GM12878 (cell line): ENCODE data around the gene MEN1. TPM values are rescaled to one million over a fixed set of nuclear protein-coding genes. Genes with fewer than 3 reads are reported as not detected.

ENCODE experiments used
- ATAC-seq: fragments of 200-7000 bp; cut with Tn5 transposase; 3 replicates; pipeline ENCODE4 v1.9.1; 2020; ENCODE audit warnings: mild to moderate bottlenecking, moderate library complexity
- BruUV-seq: library from RNA; stranded (reverse); fragments of 400-500 nt; replicated peaks from 2 replicates; lab custom pipeline; 2021; lab: Mats Ljungman, UMichigan
- CTCF ChIA-PET: fragments of 300-600 bp; sonication (Branson Sonifier 250); formaldehyde crosslinking; extraction: SDS; loops from one replicate; lab custom pipeline; 2021; ENCODE audit warnings: inconsistent platforms; lab: Yijun Ruan, JAX
- POLR2A ChIA-PET: fragments of 350-600 bp; formaldehyde crosslinking; extraction: SDS; loops from one replicate; lab custom pipeline; 2021; ENCODE audit warnings: inconsistent platforms; lab: Charles Lee
- RAD21 ChIA-PET: fragments of 300-600 bp; sonication (Branson Sonifier 250); formaldehyde crosslinking; loops from one replicate; lab custom pipeline; 2023; ENCODE audit warnings: antibody characterized with exemption; ENCODE audit not compliant: unreplicated experiment; lab: Charles Lee
- SMC1A ChIA-PET: fragments of 300-600 bp; sonication (Branson Sonifier 250); formaldehyde crosslinking; loops from one replicate; lab custom pipeline; 2023; ENCODE audit not compliant: unreplicated experiment, uncharacterized antibody; lab: Charles Lee
- DNase-seq: peaks from one replicate; pipeline ENCODE4 v3.0.0-alpha.2; 2011; ENCODE audit warnings: low read depth, low spot score
- FAIRE-seq: peaks from 3 replicates; lab custom pipeline; 2011; peaks lifted over from hg19 to GRCh38; lab: Jason Lieb, UNC
- H2AFZ ChIP-seq: 2 replicates; pipeline ENCODE4 v1.6.0; 2011; ENCODE audit warnings: low read depth, low read length, control low read depth; ENCODE audit not compliant: control insufficient read depth
- H3K27ac ChIP-seq: 2 replicates; pipeline ENCODE4 v1.5.1; 2011; ENCODE audit warnings: control low read depth; ENCODE audit not compliant: control insufficient read depth, insufficient read depth
- H3K27me3 ChIP-seq, 2 experiments: replicated peaks in 1 of 2; 2 replicates each; pipeline versions ENCODE4 v1.6.0 to v1.6.1; 2011; ENCODE audit warnings: low read length in 1 of 2; ENCODE audit not compliant: control insufficient read depth in 2 of 2, insufficient read depth in 2 of 2
- H3K36me3 ChIP-seq, 2 experiments: 2 replicates each; pipeline ENCODE4 v1.5.1; 2011; ENCODE audit warnings: low read length in 1 of 2; ENCODE audit not compliant: control insufficient read depth in 2 of 2, insufficient read depth in 2 of 2
- H3K4me1 ChIP-seq: 2 replicates; pipeline ENCODE4 v1.6.1; 2011; ENCODE audit warnings: mild to moderate bottlenecking, low read length, moderate library complexity, mixed read lengths; ENCODE audit not compliant: control insufficient read depth, insufficient read depth
- H3K4me2 ChIP-seq: 2 replicates; pipeline ENCODE4 v1.6.0; 2011; ENCODE audit warnings: control low read depth; ENCODE audit not compliant: control insufficient read depth, insufficient read depth
- H3K4me3 ChIP-seq: fragments of 200-600 bp; sonication (generic); 2 replicates; pipeline ENCODE4 v1.5.1; 2016
- H3K79me2 ChIP-seq: 2 replicates; pipeline ENCODE4 v1.6.0; 2011; ENCODE audit warnings: low read length; ENCODE audit not compliant: control insufficient read depth, insufficient read depth
- H3K9ac ChIP-seq: 2 replicates; pipeline ENCODE4 v1.8.0; 2011; ENCODE audit warnings: low read length, control low read depth, mixed read lengths; ENCODE audit not compliant: control insufficient read depth, insufficient read depth
- H3K9me3 ChIP-seq: replicated peaks from 3 replicates; pipeline ENCODE4 v1.5.1; 2011; ENCODE audit warnings: mild to moderate bottlenecking, low read length; ENCODE audit not compliant: control insufficient read depth, insufficient read depth
- H4K20me1 ChIP-seq: 2 replicates; pipeline ENCODE4 v1.6.0; 2011; ENCODE audit not compliant: control insufficient read depth, insufficient read depth
- BCLAF1 ChIP-seq: fragments of 450-650 bp; IDR thresholded peaks from 2 replicates; pipeline ENCODE4 v1.6.1; 2017; ENCODE audit warnings: antibody characterized with exemption, mild to moderate bottlenecking, moderate library complexity
- CBFB ChIP-seq: IDR thresholded peaks from 2 replicates; pipeline ENCODE4 v1.6.1; 2016; ENCODE audit warnings: antibody characterized with exemption, low read depth
- CHD4 ChIP-seq: fragments of 200-600 bp; sonication (generic); IDR thresholded peaks from 2 replicates; pipeline ENCODE4 v1.6.1; 2016; ENCODE audit warnings: mild to moderate bottlenecking
- E4F1 ChIP-seq: fragments of 450-650 bp; IDR thresholded peaks from 2 replicates; pipeline ENCODE4 v1.6.1; 2018; ENCODE audit warnings: borderline replicate concordance, mild to moderate bottlenecking; ENCODE audit not compliant: partially characterized antibody
- HDGF ChIP-seq: fragments of 450-650 bp; IDR thresholded peaks from 2 replicates; pipeline ENCODE4 v1.6.1; 2016; ENCODE audit warnings: antibody characterized with exemption
- JUNB ChIP-seq: IDR thresholded peaks from 2 replicates; pipeline ENCODE4 v1.6.1; 2016; ENCODE audit warnings: antibody characterized with exemption, mild to moderate bottlenecking
- MEF2B ChIP-seq: fragments of 450-650 bp; IDR thresholded peaks from 2 replicates; pipeline ENCODE4 v1.6.1; 2018; ENCODE audit warnings: mild to moderate bottlenecking, moderate library complexity; ENCODE audit not compliant: partially characterized antibody, poor library complexity, severe bottlenecking
- MTA3 ChIP-seq: IDR thresholded peaks from 2 replicates; pipeline ENCODE4 v1.6.1; 2012; ENCODE audit warnings: low read length, inconsistent platforms, borderline replicate concordance
- NR2C2 ChIP-seq: IDR thresholded peaks from 2 replicates; pipeline ENCODE4 v1.6.1; 2011; ENCODE audit warnings: borderline replicate concordance, low read depth; ENCODE audit not compliant: control insufficient read depth, insufficient read length
- NRF1 ChIP-seq: conservative IDR thresholded peaks from 2 replicates; pipeline ENCODE4 v1.6.1; 2011; ENCODE audit warnings: mild to moderate bottlenecking, low read depth, low read length, improper control_type of control experiment
- PAX8 ChIP-seq: fragments of 450-650 bp; IDR thresholded peaks from 2 replicates; pipeline ENCODE4 v1.6.1; 2017; ENCODE audit warnings: mild to moderate bottlenecking, moderate library complexity
- PML ChIP-seq: IDR thresholded peaks from 2 replicates; pipeline ENCODE4 v1.6.1; 2012; ENCODE audit warnings: low read length, inconsistent platforms
- POLR2A ChIP-seq: IDR thresholded peaks from 2 replicates; pipeline ENCODE4 v1.6.1; 2011; ENCODE audit warnings: low read depth, mild to moderate bottlenecking, low read length
- POLR2AphosphoS2 ChIP-seq: IDR thresholded peaks from 2 replicates; pipeline ENCODE4 v1.6.1; 2011; ENCODE audit warnings: low read depth, mild to moderate bottlenecking, low read length, improper control_type of control experiment, moderate library complexity
- RBBP5 ChIP-seq: fragments of 200-600 bp; sonication (generic); conservative IDR thresholded peaks from 2 replicates; pipeline ENCODE4 v1.6.1; 2016
- RFX5 ChIP-seq: IDR thresholded peaks from 2 replicates; pipeline ENCODE4 v1.6.1; 2011; ENCODE audit warnings: low read depth, low read length, improper control_type of control experiment
- TAF1 ChIP-seq: IDR thresholded peaks from 2 replicates; pipeline ENCODE4 v1.6.1; 2011; ENCODE audit warnings: mild to moderate bottlenecking, low read depth, low read length, borderline replicate concordance
- WRNIP1 ChIP-seq: IDR thresholded peaks from 2 replicates; pipeline ENCODE4 v1.6.1; 2011; ENCODE audit warnings: low read depth, low read length, improper control_type of control experiment, borderline replicate concordance
- YY1 ChIP-seq: IDR thresholded peaks from 2 replicates; pipeline ENCODE4 v1.6.1; 2011; ENCODE audit warnings: low read depth, mild to moderate bottlenecking, low read length
- WGBS: methylation state at CpG from one replicate; pipeline ENCODE4 v1.1.6; 2016; ENCODE audit warnings: low lambda C conversion rate; ENCODE audit not compliant: insufficient replicate concordance, insufficient coverage; ENCODE audit errors: missing lambda C conversion rate; 5-methylcytosine and 5-hydroxymethylcytosine counted together
- in situ Hi-C: fragments of 300-500 bp; cut with MboI; formaldehyde crosslinking; loops from 9 replicates; pipeline ENCODE4 v1.14.3; 2018; ENCODE audit warnings: mixed read lengths
- intact Hi-C: fragments of 100-400 bp; cut with micrococcal nuclease; formaldehyde crosslinking; loops from one replicate; pipeline ENCODE4 v1.14.2; 2022; ENCODE audit not compliant: unreplicated experiment
- polyA plus RNA-seq, 11 experiments: library from polyadenylated mRNA; depleted of rRNA in 4 of 11; unstranded in 6 of 11; stranded (reverse) in 5 of 11; fragments of >200 nt; fragmentation: Nextera tagmentation in 4 of 11; fragmentation: Illumina TruSeq in 1 of 11; extraction: Ambion mirVana in 4 of 11; extraction: Trizol in 1 of 11; gene quantifications; 1 replicate in 1 of 11; 2 replicates in 10 of 11; pipeline versions ENCODE4 v1.2.1 to v1.2.3, GENCODE V29; 2011 to 2016; ENCODE audit warnings: inconsistent platforms in 2 of 11, missing spikeins in 2 of 11, low read depth in 1 of 11
- total RNA-seq, 4 experiments: library from RNA; depleted of rRNA in 3 of 4; stranded (reverse); fragments of >200 nt in 3 of 4; fragmentation: Illumina TruSeq in 1 of 4; extraction: Trizol in 1 of 4; gene quantifications; 2 replicates each; pipeline versions ENCODE4 v1.2.1 to v1.2.3, GENCODE V29; 2013 to 2021

The MEN1 gene
- total and polyA plus RNA-seq, 10 of the 15 experiments (the other 5 are each of a cell fraction or from before 2014, with no cell fraction given): 2.5 to 39.7 (median 20.7) TPM

- peak; percentile 51; the same call in 1 of the 2 replicates for TF ChIP-seq TAF1
- TF ChIP-seq POLR2A: peak; percentile 79
- TF ChIP-seq RFX5: no peak
- peak; percentile 2; the same call in 1 of the 2 replicates for TF ChIP-seq POLR2AphosphoS2
- TF ChIP-seq RBBP5: no peak
- no peak for TF ChIP-seq CHD4
- TF ChIP-seq YY1: 0 out of 2 replicates have a peak, but pooled peaks have one; percentile 1
- 0 out of 2 replicates have a peak, but pooled peaks have one; percentile 79 for TF ChIP-seq WRNIP1
- TF ChIP-seq NRF1: peak; percentile 60
- TF ChIP-seq CBFB: no peak
Observed at GRCh38 chr11:64777449-64778222, 32.7 kb downstream of the MEN1 start (continued).

- no peak for FAIRE-seq
- no TSS peak for BruUV-seq
- H3K9ac ChIP-seq: peak overlapping the region; percentile 86
- TF ChIP-seq JUNB (no peak), MEF2B (peak; percentile 23), E4F1 (no peak), BCLAF1 (no peak), POLR2AphosphoS2 (no peak), HDGF (no peak), MTA3 (no peak), PAX8 (no peak), PML (no peak), NR2C2 (no peak)
Observed at GRCh38 chr11:64776875-64777274, 33.5 kb downstream of the MEN1 start.

More at GRCh38 chr11:64776875-64777274, 33.5 kb downstream of the MEN1 start:
- no peak overlapping the region for H2AFZ ChIP-seq
- H3K27ac ChIP-seq: peak overlapping the region; percentile 35
- DNase-seq (no peak), ATAC-seq (no peak)
- peaks cover 50% of the 10 kb centered on the region for H3K79me2 ChIP-seq
- no peaks in the 10 kb centered on the region; the same call in 2 of the 3 replicates for H3K9me3 ChIP-seq
- H3K36me3 ChIP-seq: peaks cover 7 to 37% of the 10 kb centered on the region in 2 experiments
- peak overlapping the region; percentile 96 for H3K4me2 ChIP-seq
- WGBS: 0% methylated on average over 3 of the region's 3 CpGs
- in situ Hi-C loops (no loop called here), intact Hi-C loops (loop anchor here (10.0 kb wide), 1 partner anchor 338 kb away; the partner anchor contains the start of genes TM7SF2 and ZNHIT2)
- peaks cover 16% of the 10 kb centered on the region for H4K20me1 ChIP-seq
- H3K27me3 ChIP-seq: no peaks in the 10 kb centered on the region
- peak overlapping the region; percentile 66 for H3K4me3 ChIP-seq
- POLR2A ChIA-PET: interaction anchor here (0.6 to 2.0 kb wide), 6 partner anchors 13 to 103 kb away, joined by 3 to 5 read pairs (median 3); no protein-coding TSS in a partner anchor
- CTCF ChIA-PET: interaction anchor here (1.4 to 3.3 kb wide), 5 partner anchors 8 to 88 kb away, joined by 3 to 18 read pairs (median 7); partner anchors contain the start of gene RASGRP2
- peaks cover 29% of the 10 kb centered on the region for H3K4me1 ChIP-seq
- SMC1A ChIA-PET: interaction anchor here (1.0 to 2.2 kb wide), 5 partner anchors 8 to 34 kb away, joined by 3 to 8 read pairs (median 5); partner anchors contain the start of genes PYGM and RASGRP2
- RAD21 ChIA-PET: interaction anchor here (1.8 kb wide), 1 partner anchor 127 kb away, joined by 4 read pairs; no protein-coding TSS in a partner anchor
